ENCODE data around the gene C13orf42. TPM values are rescaled to one million over a fixed set of nuclear protein-coding genes. Genes with fewer than 3 reads are reported as not detected.

C13orf42 gene
- total RNA-seq, result not detected

GRCh38 chr13:51111174-51111573 is at the start of gene C13orf42:
Gene C13orf42 (minus strand): TSS chr13:51111274. CDS start chr13:51111209, 65 bp downstream.
- no peak for DNase-seq

- DNase-seq, result no peak
These were observed 47.9 kb upstream of the C13orf42 start for GRCh38 chr13:51158880-51159518.

- no peak for DNase-seq
These were observed 47.3 kb upstream of the C13orf42 start for GRCh38 chr13:51158365-51158764.

- no peak for DNase-seq
These were observed 45.6 kb upstream of the C13orf42 start for GRCh38 chr13:51156648-51157047.

- DNase-seq, result no peak
These were observed 44.9 kb upstream of the C13orf42 start for GRCh38 chr13:51155776-51156515.

- no peak for DNase-seq
These were observed 44.1 kb upstream of the C13orf42 start for GRCh38 chr13:51155161-51155560.

- DNase-seq, result no peak
These were observed 43.0 kb upstream of the C13orf42 start for GRCh38 chr13:51154029-51154555.

- DNase-seq, result no peak
These were observed 42.5 kb upstream of the C13orf42 start for GRCh38 chr13:51153527-51153926.

GRCh38 chr13:51152701-51153100 is 41.6 kb upstream of the C13orf42 start:
- DNase-seq, result no peak

- no peak for DNase-seq
These were observed 40.4 kb upstream of the C13orf42 start for GRCh38 chr13:51151463-51151862.

- no peak for DNase-seq
These were observed 38.0 kb upstream of the C13orf42 start for GRCh38 chr13:51148952-51149573.

GRCh38 chr13:51148223-51148951 is 37.3 kb upstream of the C13orf42 start:
- no peak for DNase-seq

GRCh38 chr13:51147732-51148131 is 36.7 kb upstream of the C13orf42 start:
- DNase-seq, result no peak

GRCh38 chr13:51146667-51147066 is 35.6 kb upstream of the C13orf42 start:
- no peak for DNase-seq

GRCh38 chr13:51137250-51137649 is 26.2 kb upstream of the C13orf42 start:
- no peak for DNase-seq

- no peak for DNase-seq
These were observed 25.4 kb upstream of the C13orf42 start for GRCh38 chr13:51136276-51136980.

GRCh38 chr13:51134763-51135365 is 23.8 kb upstream of the C13orf42 start:
- no peak for DNase-seq

- DNase-seq, result no peak
These were observed 19.3 kb upstream of the C13orf42 start for GRCh38 chr13:51130348-51130747.

- DNase-seq, result peak; percentile 8
These were observed 14.6 kb upstream of the C13orf42 start for GRCh38 chr13:51125495-51126226.

GRCh38 chr13:51122868-51123566 is 11.9 kb upstream of the C13orf42 start:
- no peak for DNase-seq
